HG02642 (cell line): ENCODE measurements around the gene CEACAM1.
"Not testable (repeated sequence)": the region's sequence is repeated elsewhere in the genome, so short reads cannot be mapped to it uniquely, and the experiment has no call there.

Experiments
- ATAC-seq: cut with Tn5 transposase; IDR thresholded peaks from one replicate; pipeline ENCODE4 v1.9.1; 2021; ENCODE audit warnings: mild to moderate bottlenecking; ENCODE audit not compliant: unreplicated experiment, poor library complexity

Gene CEACAM1

DNA sequence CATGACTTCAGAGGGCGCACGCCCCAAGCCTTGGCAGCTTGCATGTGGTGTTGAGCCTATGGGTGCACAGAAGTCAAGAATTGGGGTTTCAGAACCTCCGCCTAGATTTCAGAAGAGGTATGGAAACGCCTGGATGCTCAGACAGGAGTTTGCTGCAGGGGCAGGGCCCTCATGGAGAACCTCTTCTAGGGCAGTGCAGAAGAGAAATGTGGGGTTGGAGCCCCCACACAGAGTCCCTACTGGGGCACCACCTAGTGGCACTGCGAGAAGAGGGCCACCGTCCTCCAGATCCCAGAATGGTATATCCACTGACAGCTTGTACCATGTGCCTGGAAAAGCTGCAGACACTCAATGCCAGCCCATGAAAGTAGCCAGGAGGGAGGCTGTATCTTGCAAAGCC lies 22.2 kb upstream of the CEACAM1 start:
- ATAC-seq, result not testable (repeated sequence)

DNA sequence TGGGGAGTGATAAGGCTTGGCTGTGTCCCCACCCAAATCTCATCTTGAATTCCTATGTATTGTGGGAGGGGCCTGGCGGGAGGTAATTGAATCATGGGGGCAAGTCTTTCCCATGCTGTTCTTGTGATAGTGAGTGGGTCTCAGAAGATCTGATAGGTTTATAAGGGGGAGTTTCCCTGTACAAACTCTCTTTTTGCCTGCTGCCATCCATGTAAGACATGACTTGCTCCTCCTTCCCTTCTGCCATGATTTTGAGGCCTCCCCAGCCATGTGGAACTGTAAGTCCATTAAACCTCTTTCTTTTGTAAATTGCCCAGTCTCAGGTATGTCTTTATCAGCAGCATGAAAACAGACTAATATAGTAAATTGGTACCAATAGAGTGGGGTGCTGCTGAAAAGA lies 20.8 kb upstream of the CEACAM1 start:
- ATAC-seq, result not testable (repeated sequence)

DNA sequence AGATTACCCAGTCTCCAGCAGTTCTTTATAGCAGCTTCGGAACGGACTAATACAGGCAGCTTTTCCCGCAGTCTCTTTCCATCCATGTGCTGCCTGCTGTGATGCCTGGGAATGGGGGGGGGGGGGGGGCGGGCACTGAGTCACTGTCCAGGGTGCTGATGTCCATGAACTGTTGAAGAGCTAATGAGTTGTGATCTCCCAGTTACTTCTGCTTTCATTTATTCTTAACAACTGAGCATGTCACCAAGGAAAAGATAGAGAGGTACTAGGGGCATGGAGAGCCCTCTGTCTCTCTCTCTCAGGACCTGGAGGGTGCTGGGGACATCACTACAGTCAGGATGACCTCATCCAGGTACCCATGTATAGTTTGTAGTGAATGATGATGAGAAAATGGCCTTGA lies 20.3 kb upstream of the CEACAM1 start:
- no peak for ATAC-seq

DNA sequence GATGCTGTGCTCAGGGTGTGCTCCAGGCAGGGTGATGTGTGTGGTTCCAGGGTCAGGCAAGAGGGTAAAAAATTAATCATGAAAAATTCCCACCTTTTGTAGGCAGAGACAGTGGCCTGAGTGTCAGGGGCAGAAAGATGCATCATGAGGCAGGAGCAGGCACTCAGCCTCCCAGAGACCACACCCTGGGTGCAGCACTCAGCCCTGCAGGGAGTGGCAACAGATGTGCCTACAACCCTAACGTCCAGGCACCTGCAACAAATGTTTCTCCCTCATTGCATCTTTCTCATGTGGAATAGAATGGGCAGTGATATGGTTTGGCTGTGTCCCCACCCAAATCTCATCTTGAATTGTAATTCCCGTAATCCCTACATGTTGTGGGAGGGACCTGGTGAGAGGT lies 19.6 kb upstream of the CEACAM1 start:
- no peak for ATAC-seq

DNA sequence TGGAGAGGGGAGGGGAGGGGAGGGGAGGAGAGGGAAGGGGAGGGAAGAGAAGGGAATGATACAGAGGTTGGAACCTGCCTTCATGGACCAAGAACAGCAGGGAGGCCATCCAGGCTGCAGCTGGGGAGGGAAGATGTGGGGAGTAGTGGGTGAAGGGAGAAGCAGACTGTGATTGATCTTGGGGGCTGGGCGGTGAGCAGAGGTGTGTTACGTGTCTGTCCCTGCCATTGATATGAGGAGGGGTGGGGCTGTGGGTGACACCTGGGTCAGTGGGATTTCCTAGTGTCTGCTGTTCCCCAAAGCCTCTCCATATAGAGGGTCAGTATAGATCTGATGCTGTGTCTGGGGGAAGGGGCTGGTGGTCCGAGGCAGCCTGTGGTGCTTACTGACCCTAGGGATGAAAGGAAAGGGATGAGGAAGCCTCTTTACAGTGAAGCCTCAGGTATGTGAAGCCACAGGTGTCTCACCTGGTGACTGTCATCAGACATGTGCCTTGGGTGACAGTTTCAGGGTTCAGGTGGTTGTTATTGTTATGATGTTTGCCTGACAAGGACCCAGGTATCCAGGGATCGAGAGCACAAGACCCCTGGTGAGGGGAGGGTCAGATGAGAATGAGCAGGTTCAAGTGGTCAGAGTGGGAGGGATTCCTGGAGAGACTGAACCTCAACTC lies 18.7 kb upstream of the CEACAM1 start:
- no peak for ATAC-seq

DNA sequence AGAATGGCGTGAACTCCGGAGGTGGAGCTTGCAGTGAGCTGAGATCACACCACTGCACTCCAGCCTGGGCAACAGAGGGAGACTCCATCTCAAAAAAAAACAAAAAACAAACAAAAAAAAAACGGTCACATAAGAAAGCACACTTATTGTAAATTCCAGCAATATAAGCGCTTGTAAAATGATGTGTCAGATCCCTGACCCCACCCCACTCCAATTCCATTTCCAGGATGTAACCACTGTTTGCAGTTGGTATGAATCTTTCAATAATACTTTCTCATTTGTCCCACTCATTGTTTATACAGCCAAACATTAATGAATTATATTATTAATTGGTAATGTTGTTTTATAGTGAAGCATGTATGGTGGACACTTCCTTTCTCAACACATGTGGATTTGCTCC lies 15.9 kb upstream of the CEACAM1 start:
- ATAC-seq, result no peak

DNA sequence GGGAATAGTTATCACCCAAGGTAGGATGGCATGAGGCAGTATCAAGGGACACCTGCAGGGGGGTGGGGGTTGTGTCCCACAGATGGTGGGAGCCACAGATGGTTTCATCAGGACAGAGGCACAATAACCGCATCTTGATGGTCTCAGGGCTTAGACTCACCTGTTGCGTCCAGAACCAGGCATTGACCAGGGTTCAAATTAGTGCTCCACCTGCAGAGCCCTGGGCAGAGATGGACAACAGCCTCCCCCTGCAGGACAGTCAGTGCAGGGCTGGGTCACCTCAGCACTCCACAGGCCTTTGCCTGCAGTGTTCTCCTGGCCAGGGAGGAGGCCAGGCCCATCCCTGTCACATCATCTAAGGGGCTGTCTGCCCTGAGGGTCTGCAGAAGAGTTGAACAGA lies 14.5 kb upstream of the CEACAM1 start:
- ATAC-seq, result no peak

DNA sequence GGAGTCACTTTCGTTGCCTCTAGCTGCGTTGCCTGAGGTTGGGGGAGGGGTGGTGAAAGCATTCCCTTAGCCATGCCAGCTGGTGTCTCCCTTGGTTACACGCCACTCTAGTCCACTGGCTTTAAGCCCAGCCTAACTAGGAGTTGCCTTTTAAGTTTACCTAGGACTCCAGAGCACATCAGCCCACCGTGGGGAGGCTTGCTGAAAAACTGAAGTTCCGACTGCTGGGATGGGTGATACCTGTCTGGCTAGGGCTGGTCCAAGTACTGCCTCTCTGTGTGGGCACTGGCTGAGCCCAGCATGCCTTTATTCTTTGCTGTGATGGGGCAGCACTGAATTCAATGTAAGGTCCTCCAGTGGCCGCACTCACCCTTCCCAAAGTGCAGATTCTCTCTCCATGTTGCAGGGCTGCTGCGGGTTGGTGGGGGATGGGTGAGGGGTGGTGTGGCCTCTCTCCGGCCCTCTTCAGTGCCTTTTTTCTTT lies 11.8 kb upstream of the CEACAM1 start:
- ATAC-seq, result no peak

DNA sequence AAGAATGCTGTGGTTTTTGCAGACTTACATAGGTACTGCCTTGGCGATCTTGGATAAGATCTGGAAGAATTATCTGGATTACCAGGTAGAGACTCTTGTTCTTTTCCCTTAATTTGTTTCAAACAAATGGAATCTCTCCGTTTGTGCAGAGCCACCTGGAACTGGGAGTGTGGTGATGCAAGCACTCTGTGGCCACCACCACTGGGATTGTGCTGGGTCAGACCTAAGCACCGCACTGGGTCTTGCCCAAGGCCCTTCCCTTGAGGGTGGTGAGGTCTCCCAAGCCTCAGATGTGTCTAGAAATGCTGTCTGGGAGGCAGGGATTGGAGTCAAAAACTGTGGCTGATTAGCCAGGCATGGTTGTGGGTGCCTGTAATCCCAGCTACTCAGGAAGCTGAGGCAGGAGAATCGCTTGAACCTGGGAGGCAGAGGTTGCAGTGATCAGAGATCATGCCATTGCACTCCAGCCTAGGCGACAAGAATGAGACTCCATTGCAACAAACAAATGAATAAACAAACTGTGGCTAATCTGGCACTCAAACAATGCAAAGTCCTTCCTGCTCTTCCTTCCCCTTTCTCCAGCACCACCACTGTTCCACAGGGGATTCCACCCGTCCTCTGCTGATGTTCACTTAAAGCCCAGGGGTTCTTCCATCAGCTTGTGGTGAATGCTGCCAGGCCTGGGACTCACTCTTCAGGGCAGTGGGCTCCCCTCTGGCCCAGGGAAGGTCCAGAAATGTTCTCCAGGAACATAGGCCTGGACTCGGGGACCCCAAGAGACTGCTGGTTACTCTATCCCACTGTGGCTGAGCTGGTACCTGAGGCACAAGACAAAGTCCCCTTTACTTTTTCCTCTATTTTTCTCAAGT lies 10.8 kb upstream of the CEACAM1 start:
- ATAC-seq, result no peak

DNA sequence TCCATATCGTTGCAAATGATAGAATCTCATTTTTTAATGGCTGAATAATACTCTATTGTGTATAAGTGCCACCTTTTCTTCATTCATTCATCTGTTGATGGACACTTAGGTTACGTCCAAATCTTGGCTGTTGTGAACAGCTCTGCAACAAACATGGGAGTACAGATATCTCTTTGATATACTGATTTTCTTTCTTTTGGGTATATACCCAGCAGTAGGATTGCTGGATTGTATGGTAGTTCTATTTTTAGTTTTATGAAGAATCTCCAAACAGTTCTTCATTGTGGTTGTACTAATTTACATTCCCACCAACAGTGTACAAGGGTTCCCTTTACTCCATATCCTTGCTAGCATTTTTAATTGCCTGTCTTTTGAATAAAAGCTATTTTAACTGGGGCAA lies 7.0 kb upstream of the CEACAM1 start:
- not testable (repeated sequence) for ATAC-seq

DNA sequence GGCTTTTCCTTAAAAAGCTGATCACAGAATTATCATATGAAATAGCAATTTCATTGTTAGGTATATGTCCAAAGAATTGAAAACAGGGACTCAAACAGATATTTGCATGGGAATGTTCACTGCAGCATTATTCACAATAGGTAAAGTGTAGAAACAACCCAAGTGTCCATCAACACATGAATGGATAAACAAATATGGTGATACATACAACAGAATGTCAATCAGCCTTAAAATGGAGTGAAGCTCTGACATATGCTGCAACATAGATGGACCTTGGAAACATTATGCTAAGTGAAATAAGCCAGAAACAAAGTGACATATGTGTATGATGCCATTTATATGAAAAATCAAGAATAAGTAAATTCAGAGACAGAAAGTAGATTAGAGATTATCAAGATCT lies 6.1 kb upstream of the CEACAM1 start:
- no peak for ATAC-seq

DNA sequence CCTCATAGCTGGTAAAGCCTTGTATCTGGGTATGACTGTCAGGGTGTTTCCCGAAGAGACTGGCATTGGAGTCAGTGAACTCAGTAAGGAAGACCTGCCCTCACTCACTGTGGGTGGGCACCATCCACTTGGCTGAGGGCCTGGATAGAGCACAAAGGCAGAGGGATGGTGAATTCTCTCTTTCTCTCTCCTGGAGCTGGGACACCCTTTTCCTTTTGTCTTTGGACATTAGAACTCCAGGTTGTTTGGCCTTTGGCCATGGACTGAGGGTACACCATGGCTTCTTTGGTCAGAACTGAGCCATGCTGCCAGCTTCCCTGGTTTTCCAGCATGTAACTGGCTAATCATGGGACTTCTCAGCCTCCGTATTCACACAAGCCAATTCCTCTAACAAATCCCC lies 4.6 kb upstream of the CEACAM1 start:
- ATAC-seq, result no peak

DNA sequence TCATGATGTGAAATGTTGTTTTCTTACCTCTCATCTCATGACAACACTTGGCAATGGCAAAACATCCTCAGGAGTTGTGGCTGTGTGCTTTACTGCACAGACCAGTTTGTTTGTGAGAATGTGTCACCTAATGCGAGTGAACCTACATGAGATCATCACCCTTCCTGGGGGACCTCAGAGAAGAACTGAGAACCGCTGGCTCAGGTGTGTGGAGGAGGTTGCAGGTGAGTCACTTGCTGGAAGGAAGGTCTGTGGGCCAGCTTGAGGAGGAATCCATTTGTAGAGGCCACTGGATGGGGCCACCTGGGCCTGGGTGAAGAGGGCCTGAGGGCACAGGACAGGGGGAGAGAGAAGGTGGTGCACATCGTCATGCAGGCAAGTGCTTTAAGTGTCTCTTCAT lies 3.0 kb upstream of the CEACAM1 start:
- ATAC-seq, result no peak

DNA sequence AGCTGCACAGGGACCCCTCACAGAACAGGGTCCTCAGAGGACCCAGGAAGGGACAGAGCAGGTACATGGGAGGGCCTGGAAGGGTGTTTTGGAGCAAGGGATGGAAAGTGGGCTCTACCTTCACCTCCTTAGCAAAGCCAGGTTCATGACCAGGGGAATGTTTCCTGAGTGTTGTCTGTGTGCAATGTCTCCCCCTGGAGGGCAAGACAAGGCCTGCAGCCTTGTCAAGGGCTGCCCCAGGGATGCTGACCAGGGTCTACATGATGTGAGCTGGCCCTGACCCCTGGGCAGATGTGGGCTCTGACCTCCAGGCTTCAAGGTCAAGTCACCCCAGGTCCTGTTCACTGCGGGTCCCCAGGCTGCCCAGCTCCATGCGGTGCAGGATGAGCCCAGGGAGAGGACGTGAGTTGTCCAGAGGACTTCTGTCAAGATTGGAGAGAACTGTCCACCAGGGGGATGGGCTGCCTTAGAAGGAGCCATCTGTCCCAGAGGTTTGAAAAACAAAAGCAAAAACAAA lies 1.0 kb upstream of the CEACAM1 start:
- peak; percentile 69 for ATAC-seq

DNA sequence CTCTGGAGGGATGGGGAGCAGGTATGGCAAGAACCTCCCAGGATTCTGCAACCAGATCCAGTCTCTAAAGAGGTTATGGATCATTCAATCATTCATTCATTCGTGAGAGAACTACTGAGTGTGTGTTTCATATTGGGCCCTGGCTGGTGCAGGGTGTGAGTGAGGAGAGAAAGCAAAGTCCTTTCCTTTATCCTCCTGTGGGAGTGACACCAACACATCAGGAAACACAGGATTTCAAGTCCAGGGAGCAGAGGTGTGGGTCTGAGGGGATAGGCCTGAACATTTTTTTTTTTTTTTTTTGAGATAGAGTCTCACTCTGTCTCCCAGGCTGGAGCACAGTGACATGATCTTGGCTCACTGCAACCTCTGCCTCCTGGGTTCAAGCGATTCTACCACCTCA lies 3.3 kb downstream of the CEACAM1 start:
- ATAC-seq, result no peak

DNA sequence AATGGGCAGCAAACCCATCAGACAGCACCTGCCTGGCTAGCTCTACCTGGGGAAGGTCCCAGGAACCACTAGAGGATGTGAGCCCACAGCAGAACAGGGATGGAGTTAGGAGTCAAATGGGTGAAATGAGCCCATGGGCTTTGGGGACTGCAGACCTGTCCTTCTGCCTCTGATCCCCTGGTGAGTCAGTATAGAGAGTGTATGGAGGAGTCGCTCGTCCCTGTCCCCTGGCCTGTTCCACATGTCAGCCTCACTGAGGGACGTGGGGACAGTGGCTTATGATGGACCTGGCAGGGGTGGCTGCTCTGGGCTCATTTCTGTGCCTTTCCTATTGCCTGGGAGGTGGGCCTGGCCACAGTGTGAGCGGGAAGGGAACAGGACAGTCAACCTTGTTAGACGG lies 4.0 kb downstream of the CEACAM1 start:
- no peak for ATAC-seq

DNA sequence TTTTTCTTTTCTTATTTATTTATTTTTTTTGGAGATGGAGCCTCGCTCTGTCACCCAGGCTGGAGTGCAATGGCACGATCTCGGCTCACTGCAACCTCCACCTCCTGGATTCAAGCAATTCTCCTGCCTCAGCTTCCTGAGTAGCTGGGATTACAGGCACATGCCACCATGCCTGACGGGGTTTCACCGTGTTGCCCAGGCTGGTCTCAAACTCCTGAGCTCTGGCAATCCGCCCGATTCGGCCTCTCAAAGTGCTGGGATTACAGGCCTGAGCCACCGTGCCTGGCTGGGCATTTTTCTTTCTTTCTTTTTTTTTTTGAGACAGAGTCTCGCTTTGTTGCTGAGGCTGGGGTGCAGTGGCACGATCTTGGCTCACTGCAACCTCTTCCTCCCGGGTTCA lies 6.0 kb downstream of the CEACAM1 start:
- not testable (repeated sequence) for ATAC-seq

DNA sequence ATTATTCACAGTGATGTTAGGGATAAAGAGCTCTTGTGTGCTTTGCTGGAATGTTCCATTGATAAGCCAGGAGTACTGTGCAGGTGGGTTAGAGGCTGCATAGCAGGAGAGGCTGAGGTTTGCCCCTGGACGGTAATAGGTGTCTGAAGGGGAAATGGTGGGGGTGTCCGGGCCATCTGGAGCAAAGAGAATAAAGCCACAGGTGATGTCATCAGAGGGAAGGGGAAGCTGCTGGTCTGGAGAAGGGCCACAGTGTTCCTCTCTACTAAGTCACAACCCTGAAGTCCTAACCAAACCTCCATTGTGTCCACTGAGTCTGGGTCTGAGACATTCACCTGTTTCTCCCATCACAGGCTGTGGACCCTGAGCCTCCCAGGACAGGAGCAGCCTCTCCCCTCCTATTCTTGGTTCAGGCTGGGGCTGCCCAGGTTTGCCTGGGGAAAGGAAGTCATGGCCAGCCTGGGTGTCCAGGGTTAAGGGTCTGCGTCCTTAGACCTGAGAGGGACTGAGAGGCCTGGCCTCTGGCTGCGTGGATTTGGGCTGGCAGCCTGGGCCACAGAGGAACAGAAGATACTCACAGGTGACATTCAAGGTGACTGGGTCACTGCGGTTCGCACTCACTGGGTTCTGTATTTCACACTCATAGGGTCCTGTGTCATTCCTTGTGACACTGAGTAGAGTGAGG lies 6.8 kb downstream of the CEACAM1 start:
- ATAC-seq, result no peak

DNA sequence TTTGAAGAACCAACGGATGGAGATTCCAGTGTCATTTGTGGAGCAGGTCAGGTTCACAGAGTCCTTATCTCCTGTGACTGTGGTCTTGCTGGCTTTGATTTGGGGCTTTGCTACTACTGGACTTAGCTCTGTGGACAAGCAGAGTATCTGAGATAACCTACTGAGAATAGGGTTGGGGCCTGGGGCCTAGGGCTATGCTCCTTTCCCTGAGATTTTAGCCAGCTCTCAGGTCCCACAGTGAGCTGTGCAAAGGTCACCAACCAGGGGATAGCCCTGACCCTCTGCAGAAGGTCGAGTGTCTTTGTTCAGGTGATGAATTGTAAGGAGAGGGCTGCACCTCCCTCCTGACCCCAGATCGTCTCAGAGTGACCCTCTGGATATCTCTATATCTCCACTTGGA lies 9.2 kb downstream of the CEACAM1 start:
- no peak for ATAC-seq

DNA sequence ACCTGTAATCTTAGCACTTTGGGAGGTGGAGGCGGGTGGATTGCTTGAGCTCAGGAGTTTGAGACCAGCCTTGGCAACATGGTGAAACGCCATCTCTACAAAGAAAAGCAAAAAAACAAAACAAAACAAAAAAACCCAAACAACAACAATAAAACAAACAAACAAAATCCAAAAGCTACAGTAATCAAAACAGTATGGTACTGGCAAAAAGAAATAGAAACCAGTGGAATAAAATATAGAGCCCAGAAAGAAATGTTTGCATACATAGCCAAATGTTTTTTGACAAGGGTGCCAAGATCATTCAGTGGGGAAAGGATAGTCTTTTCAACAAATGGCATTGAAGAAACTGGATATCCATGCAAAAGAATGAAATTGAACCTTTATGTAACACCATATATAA lies 11.5 kb downstream of the CEACAM1 start:
- no peak for ATAC-seq

DNA sequence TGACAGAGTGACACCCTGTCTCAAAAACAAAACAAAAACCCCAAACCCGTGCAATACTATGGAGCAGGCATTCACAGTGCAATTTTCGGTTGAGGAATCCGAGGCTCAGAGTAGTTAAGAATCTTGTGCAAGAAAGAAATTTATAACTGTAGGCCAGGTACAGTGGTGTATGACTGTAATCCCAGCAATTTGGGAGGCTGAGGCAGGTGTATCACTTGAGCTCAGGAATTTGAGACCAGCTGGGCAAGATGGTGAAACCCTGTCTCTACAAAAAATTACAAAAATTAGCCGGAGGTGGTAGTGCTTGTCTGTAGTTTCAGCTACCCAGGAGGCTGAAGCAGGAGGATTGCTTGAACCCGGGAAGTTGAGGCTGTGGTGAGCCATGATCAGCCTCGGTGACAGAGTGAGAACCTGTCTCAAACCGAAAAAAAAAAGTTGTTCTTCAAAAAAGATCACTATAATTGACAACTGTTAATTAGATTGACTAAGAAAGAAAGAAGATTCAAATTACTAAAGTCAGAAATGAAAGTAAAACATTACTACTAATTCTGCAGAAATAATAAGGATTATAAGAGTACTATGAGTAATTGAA lies 12.9 kb downstream of the CEACAM1 start:
- no peak for ATAC-seq
